Measurements from ENCODE around the gene MEF2D. TPM values are rescaled to one million over a fixed set of nuclear protein-coding genes. Genes with fewer than 3 reads are reported as not detected.

The MEF2D gene
- total RNA-seq, 8 experiments from 2014 or later: 6.6 to 28.6 (median 11.3) TPM

GRCh38 chr1:156436141-156437036 is 64.2 kb downstream of the MEF2D start:
- Histone ChIP-seq H3K4me1 (replicated peaks in 1 of 2) (peaks cover 19 to 28% of the 10 kb centered on the region in 2 donors), H3K27ac (no peak overlapping the region), H3K4me3 (peak overlapping the region in 3 of 5 donors; percentile 3 to 22 (median 19))
- in situ Hi-C loops (cut with MboI; ENCODE audit: low pct_unique_long_range_greater_than_20kb in 2 of 9, low sequenced_read_pairs in 9 of 9, unreplicated experiment in 9 of 9): loop anchor here in 1 of 9 experiments (25.0 kb wide), 1 partner anchor 176 kb away; the partner anchor contains the start of genes GPATCH4 and HAPLN2
- peak; percentile 31 to 75 (median 70) for ATAC-seq (replicated peaks in 6 of 8)
- 0 to 18% (median 1%) methylated on average over 2 to 37 of the region's 77 CpGs; no CpG with 5 or more reads in 1 of the 10 experiments for WGBS, 10 experiments

- Histone ChIP-seq H3K4me3 (peak overlapping the region in 2 of 5 donors; percentile 19 to 22), H3K4me1 (replicated peaks in 1 of 2) (peaks cover 25 to 35% of the 10 kb centered on the region in 2 donors), H3K27ac (no peak overlapping the region)
- ATAC-seq (replicated peaks in 6 of 8): peak in 2 of 8 experiments; percentile 6 to 37
- in situ Hi-C loops (cut with MboI; ENCODE audit: low pct_unique_long_range_greater_than_20kb in 2 of 9, low sequenced_read_pairs in 9 of 9, unreplicated experiment in 9 of 9): loop anchor here in 1 of 9 experiments (25.0 kb wide), 1 partner anchor 177 kb away; the partner anchor contains the start of genes GPATCH4 and HAPLN2
- WGBS, 10 experiments: 0 to 8% (median 2%) methylated on average over 1 to 48 of the region's 59 CpGs; no CpG with 5 or more reads in 1 of the 10 experiments
Measured at GRCh38 chr1:156435545-156436140, 64.9 kb downstream of the MEF2D start.

- H3K4me1 ChIP-seq (replicated peaks in 1 of 2): peaks cover 29 to 38% of the 10 kb centered on the region in 2 donors
- 0 to 80% (median 10%) methylated on average over 1 to 12 of the region's 20 CpGs; no CpG with 5 or more reads in 5 of the 10 experiments for WGBS, 10 experiments
- ATAC-seq (replicated peaks in 6 of 8): peak in 2 of 8 experiments; percentile 11 to 20
- no peak overlapping the region for H3K27ac ChIP-seq
- in situ Hi-C loops (cut with MboI; ENCODE audit: low pct_unique_long_range_greater_than_20kb in 2 of 9, low sequenced_read_pairs in 9 of 9, unreplicated experiment in 9 of 9): loop anchor here in 1 of 9 experiments (25.0 kb wide), 1 partner anchor 177 kb away; the partner anchor contains the start of genes GPATCH4 and HAPLN2
- H3K4me3 ChIP-seq: peak overlapping the region in 1 of 5 donors; percentile 7
Measured at GRCh38 chr1:156434989-156435544, 65.5 kb downstream of the MEF2D start.

GRCh38 chr1:156433602-156434001 is 67.0 kb downstream of the MEF2D start:
- peaks cover 36 to 52% of the 10 kb centered on the region in 2 donors for H3K4me1 ChIP-seq (replicated peaks in 1 of 2)
- ATAC-seq (replicated peaks in 6 of 8): no peak
- WGBS, 10 experiments: 25 to 67% (median 42%) methylated on average over 1 of the region's 1 CpG; no CpG with 5 or more reads in 6 of the 10 experiments
- in situ Hi-C loops (cut with MboI; ENCODE audit: low pct_unique_long_range_greater_than_20kb in 2 of 9, low sequenced_read_pairs in 9 of 9, unreplicated experiment in 9 of 9): loop anchor here in 1 of 9 experiments (25.0 kb wide), 1 partner anchor 179 kb away; the partner anchor contains the start of genes GPATCH4 and HAPLN2
- H3K27ac ChIP-seq: no peak overlapping the region
- no peak overlapping the region for H3K4me3 ChIP-seq

- no peak overlapping the region for H3K4me3 ChIP-seq
- in situ Hi-C loops (cut with MboI; ENCODE audit: low pct_unique_long_range_greater_than_20kb in 2 of 9, low sequenced_read_pairs in 9 of 9, unreplicated experiment in 9 of 9): loop anchor here in 1 of 9 experiments (25.0 kb wide), 1 partner anchor 179 kb away; the partner anchor contains the start of genes GPATCH4 and HAPLN2
- peaks cover 36 to 52% of the 10 kb centered on the region in 2 donors for H3K4me1 ChIP-seq (replicated peaks in 1 of 2)
- no peak for ATAC-seq (replicated peaks in 6 of 8)
- WGBS, 10 experiments: 0 to 59% (median 27%) methylated on average over 2 to 4 of the region's 4 CpGs; no CpG with 5 or more reads in 2 of the 10 experiments
- H3K27ac ChIP-seq: no peak overlapping the region
Measured at GRCh38 chr1:156433032-156433431, 67.5 kb downstream of the MEF2D start.

- ATAC-seq (replicated peaks in 6 of 8): no peak
- in situ Hi-C loops (cut with MboI; ENCODE audit: low pct_unique_long_range_greater_than_20kb in 2 of 9, low sequenced_read_pairs in 9 of 9, unreplicated experiment in 9 of 9): loop anchor here in 1 of 9 experiments (25.0 kb wide), 1 partner anchor 180 kb away; the partner anchor contains the start of genes GPATCH4 and HAPLN2
- peaks cover 36 to 52% of the 10 kb centered on the region in 2 donors for H3K4me1 ChIP-seq (replicated peaks in 1 of 2)
- no peak overlapping the region for H3K4me3 ChIP-seq
- 0 to 24% (median 1%) methylated on average over 1 to 10 of the region's 11 CpGs; no CpG with 5 or more reads in 1 of the 10 experiments for WGBS, 10 experiments
- no peak overlapping the region for H3K27ac ChIP-seq
Measured at GRCh38 chr1:156432669-156433018, 67.9 kb downstream of the MEF2D start.

- in situ Hi-C loops (cut with MboI; ENCODE audit: low pct_unique_long_range_greater_than_20kb in 2 of 9, low sequenced_read_pairs in 9 of 9, unreplicated experiment in 9 of 9): loop anchor here in 1 of 9 experiments (25.0 kb wide), 1 partner anchor 180 kb away; the partner anchor contains the start of genes GPATCH4 and HAPLN2
- 0 to 36% (median 8%) methylated on average over 2 to 8 of the region's 12 CpGs for WGBS, 10 experiments
- Histone ChIP-seq H3K4me1 (replicated peaks in 1 of 2) (peaks cover 36 to 52% of the 10 kb centered on the region in 2 donors), H3K4me3 (no peak overlapping the region), H3K27ac (no peak overlapping the region)
- ATAC-seq (replicated peaks in 6 of 8): peak in 1 of 8 experiments; percentile 65
Measured at GRCh38 chr1:156431769-156432668, 68.6 kb downstream of the MEF2D start.

- Histone ChIP-seq H3K4me3 (no peak overlapping the region), H3K4me1 (replicated peaks in 1 of 2) (peaks cover 35 to 47% of the 10 kb centered on the region in 2 donors), H3K27ac (no peak overlapping the region)
- in situ Hi-C loops (cut with MboI; ENCODE audit: low pct_unique_long_range_greater_than_20kb in 2 of 9, low sequenced_read_pairs in 9 of 9, unreplicated experiment in 9 of 9): loop anchor here in 1 of 9 experiments (25.0 kb wide), 1 partner anchor 181 kb away; the partner anchor contains the start of genes GPATCH4 and HAPLN2
- no peak for ATAC-seq (replicated peaks in 6 of 8)
- 0 to 100% (median 32%) methylated on average over 1 to 4 of the region's 4 CpGs; no CpG with 5 or more reads in 1 of the 10 experiments for WGBS, 10 experiments
Measured at GRCh38 chr1:156431366-156431765, 69.2 kb downstream of the MEF2D start.

GRCh38 chr1:156430866-156431265 is 69.7 kb downstream of the MEF2D start:
- in situ Hi-C loops (cut with MboI; ENCODE audit: low pct_unique_long_range_greater_than_20kb in 2 of 9, low sequenced_read_pairs in 9 of 9, unreplicated experiment in 9 of 9): loop anchor here in 1 of 9 experiments (25.0 kb wide), 1 partner anchor 181 kb away; the partner anchor contains the start of genes GPATCH4 and HAPLN2
- H3K4me3 ChIP-seq: no peak overlapping the region
- no CpG with 5 or more reads among the region's 3 CpGs for WGBS, 10 experiments

GRCh38 chr1:156430303-156430702 is 70.3 kb downstream of the MEF2D start:
- H3K27ac ChIP-seq: no peak overlapping the region
- no peak overlapping the region for H3K4me3 ChIP-seq
- in situ Hi-C loops (cut with MboI; ENCODE audit: low pct_unique_long_range_greater_than_20kb in 2 of 9, low sequenced_read_pairs in 9 of 9, unreplicated experiment in 9 of 9): loop anchor here in 1 of 9 experiments (25.0 kb wide), 1 partner anchor 182 kb away; the partner anchor contains the start of genes GPATCH4 and HAPLN2
- WGBS, 10 experiments: 0% methylated on average over 3 of the region's 7 CpGs; no CpG with 5 or more reads in 9 of the 10 experiments
- H3K4me1 ChIP-seq (replicated peaks in 1 of 2): peaks cover 30 to 36% of the 10 kb centered on the region in 2 donors
- ATAC-seq (replicated peaks in 6 of 8): peak in 5 of 8 experiments; percentile 64 to 77 (median 76)

More at GRCh38 chr1:156430866-156431265, 69.7 kb downstream of the MEF2D start:
- ATAC-seq (replicated peaks in 6 of 8): peak in 5 of 8 experiments; percentile 29 to 51 (median 47)
- H3K27ac ChIP-seq: no peak overlapping the region
- peaks cover 30 to 42% of the 10 kb centered on the region in 2 donors for H3K4me1 ChIP-seq (replicated peaks in 1 of 2)
